Measurements from ENCODE around the gene CDH4. TPM values are rescaled to one million over a fixed set of nuclear protein-coding genes. Genes with fewer than 3 reads are reported as not detected.

Gene CDH4
- total and polyA plus RNA-seq, 5 donors from 2014 or later = 0.07 to 0.69 (median 0.49) TPM; not detected in 1

DNA sequence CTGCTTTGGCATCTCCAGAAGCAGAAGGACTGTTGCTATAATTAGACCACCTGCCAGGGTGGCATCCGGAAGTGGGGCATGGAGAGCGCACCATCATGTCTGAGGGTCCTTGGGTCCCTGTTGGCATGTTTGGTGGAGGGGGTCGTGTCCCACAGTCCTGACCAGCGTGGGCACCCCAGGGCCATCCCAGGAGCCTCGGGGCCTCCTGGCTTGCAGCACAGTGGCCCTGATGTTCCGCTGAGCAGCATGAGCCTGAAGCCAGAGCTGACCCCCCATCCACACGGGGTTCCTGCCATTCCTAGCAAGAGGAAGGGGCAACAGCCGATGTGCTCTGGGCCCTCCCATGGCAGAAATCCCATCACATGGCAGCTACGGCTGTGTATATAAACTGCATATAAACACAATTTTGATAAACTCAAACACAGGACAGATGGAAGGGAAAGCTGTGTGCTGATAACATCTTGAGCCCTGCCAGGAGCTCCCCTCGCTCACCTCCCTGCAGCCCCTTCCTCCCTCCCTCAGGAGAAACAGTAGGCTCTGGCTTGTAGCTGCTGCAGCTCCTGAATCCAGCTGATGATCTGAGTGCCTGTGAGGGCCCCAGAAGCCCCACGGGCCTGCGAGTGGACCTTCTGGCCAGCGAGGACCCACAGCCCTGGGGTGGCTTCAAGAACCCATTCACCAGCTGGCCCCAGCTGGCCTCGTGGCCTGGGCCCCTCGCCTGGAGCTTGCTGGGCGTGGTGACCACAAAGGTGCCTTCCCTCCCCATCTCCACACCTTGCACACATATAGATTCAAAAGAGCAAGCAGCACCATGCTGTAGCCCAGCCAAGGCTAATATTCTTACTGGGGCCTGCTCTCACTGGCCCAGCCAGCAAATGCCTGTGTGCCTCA is 321.6 kb downstream of the CDH4 start:
- Histone ChIP-seq H3K4me3 (ENCODE audit: low read depth, low read length) (no peak overlapping the region), H3K9me3 (ENCODE audit: control insufficient read depth in 2 of 2, low read length in 2 of 2) (no peaks in the 10 kb centered on the region), H3K36me3 (ENCODE audit: control insufficient read depth, insufficient read depth, low read length) (no peaks in the 10 kb centered on the region), H3K27me3 (ENCODE audit: control insufficient read depth, insufficient read depth, low read length) (no peaks in the 10 kb centered on the region), H3K4me1 (ENCODE audit: control insufficient read depth, insufficient read depth, low read length, poor library complexity, severe bottlenecking) (no peaks in the 10 kb centered on the region), H3K27ac (ENCODE audit: insufficient read depth, low read length, poor library complexity, severe bottlenecking) (no peak overlapping the region)
- Mint-ChIP-seq H3K27me3 (peaks cover 5% of the 10 kb centered on the region), H3K4me3 (no peak overlapping the region), H3K4me1 (no peaks in the 10 kb centered on the region), H3K9me3 (peaks cover 0 to 4% (median 0%) of the 10 kb centered on the region in 7 donors), H3K27ac (no peak overlapping the region), H3K36me3 (no peaks in the 10 kb centered on the region)
- DNase-seq (no peak), ATAC-seq (ENCODE audit: low read depth in 2 of 2) (no peak)

- ATAC-seq (ENCODE audit: low read depth in 2 of 2) (no peak), DNase-seq (no peak)
- Histone ChIP-seq H3K4me3 (ENCODE audit: low read depth, low read length) (no peak overlapping the region), H3K4me1 (ENCODE audit: control insufficient read depth, insufficient read depth, low read length, poor library complexity, severe bottlenecking) (no peaks in the 10 kb centered on the region), H3K9me3 (ENCODE audit: control insufficient read depth in 2 of 2, low read length in 2 of 2) (no peaks in the 10 kb centered on the region), H3K27ac (ENCODE audit: insufficient read depth, low read length, poor library complexity, severe bottlenecking) (no peak overlapping the region), H3K27me3 (ENCODE audit: control insufficient read depth, insufficient read depth, low read length) (no peaks in the 10 kb centered on the region), H3K36me3 (ENCODE audit: control insufficient read depth, insufficient read depth, low read length) (no peaks in the 10 kb centered on the region)
- Mint-ChIP-seq H3K27ac (no peak overlapping the region), H3K4me3 (no peak overlapping the region), H3K9me3 (peaks cover 0 to 2% (median 0%) of the 10 kb centered on the region in 7 donors), H3K36me3 (no peaks in the 10 kb centered on the region), H3K4me1 (no peaks in the 10 kb centered on the region), H3K27me3 (peaks cover 5% of the 10 kb centered on the region)
These were observed 323.3 kb downstream of the CDH4 start for GRCh38 chr20:61575151-61575937.

DNA sequence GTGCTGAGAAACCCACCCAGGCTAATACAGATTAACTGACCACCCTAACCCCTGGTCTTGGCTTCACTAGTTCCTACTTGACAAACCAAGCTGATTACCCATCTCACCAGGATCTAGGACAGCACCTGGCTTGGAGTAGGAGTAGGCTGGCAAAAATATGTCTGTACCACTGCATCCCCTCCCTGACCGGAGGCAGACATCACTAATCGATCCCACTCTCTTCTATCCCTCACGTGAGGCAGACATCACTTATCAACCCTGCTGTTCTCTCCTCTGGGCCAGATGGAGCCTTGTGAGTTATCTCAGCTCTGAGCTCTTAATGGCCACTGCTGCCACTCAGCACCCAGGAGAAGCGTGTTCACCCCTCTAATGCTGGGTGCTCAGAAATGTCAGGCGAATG is 324.3 kb downstream of the CDH4 start:
- Mint-ChIP-seq H3K4me1 (no peaks in the 10 kb centered on the region), H3K27ac (no peak overlapping the region), H3K27me3 (peaks cover 5% of the 10 kb centered on the region), H3K9me3 (peaks cover 0 to 2% (median 0%) of the 10 kb centered on the region in 7 donors), H3K4me3 (no peak overlapping the region), H3K36me3 (no peaks in the 10 kb centered on the region)
- H3K4me3 ChIP-seq (ENCODE audit: low read depth, low read length) = no peak overlapping the region
- H3K27ac ChIP-seq (ENCODE audit: insufficient read depth, low read length, poor library complexity, severe bottlenecking) = no peak overlapping the region
- no peak for DNase-seq
- H3K9me3 ChIP-seq (ENCODE audit: control insufficient read depth in 2 of 2, low read length in 2 of 2) = no peaks in the 10 kb centered on the region
- no peaks in the 10 kb centered on the region for H3K27me3 ChIP-seq (ENCODE audit: control insufficient read depth, insufficient read depth, low read length)
- H3K4me1 ChIP-seq (ENCODE audit: control insufficient read depth, insufficient read depth, low read length, poor library complexity, severe bottlenecking) = no peaks in the 10 kb centered on the region
- no peak for ATAC-seq (ENCODE audit: low read depth in 2 of 2)
- H3K36me3 ChIP-seq (ENCODE audit: control insufficient read depth, insufficient read depth, low read length) = no peaks in the 10 kb centered on the region

GRCh38 chr20:61577065-61577464 is 325.0 kb downstream of the CDH4 start:
- no peak overlapping the region for H3K27ac ChIP-seq (ENCODE audit: insufficient read depth, low read length, poor library complexity, severe bottlenecking)
- no peaks in the 10 kb centered on the region for H3K27me3 ChIP-seq (ENCODE audit: control insufficient read depth, insufficient read depth, low read length)
- Mint-ChIP-seq H3K4me3 (no peak overlapping the region), H3K9me3 (peaks cover 0 to 2% (median 0%) of the 10 kb centered on the region in 7 donors), H3K4me1 (no peaks in the 10 kb centered on the region), H3K27ac (no peak overlapping the region), H3K27me3 (peaks cover 5% of the 10 kb centered on the region), H3K36me3 (no peaks in the 10 kb centered on the region)
- ATAC-seq (ENCODE audit: low read depth in 2 of 2) (no peak), DNase-seq (no peak)
- H3K9me3 ChIP-seq (ENCODE audit: control insufficient read depth in 2 of 2, low read length in 2 of 2) = no peaks in the 10 kb centered on the region
- no peaks in the 10 kb centered on the region for H3K4me1 ChIP-seq (ENCODE audit: control insufficient read depth, insufficient read depth, low read length, poor library complexity, severe bottlenecking)
- no peaks in the 10 kb centered on the region for H3K36me3 ChIP-seq (ENCODE audit: control insufficient read depth, insufficient read depth, low read length)
- H3K4me3 ChIP-seq (ENCODE audit: low read depth, low read length) = no peak overlapping the region

GRCh38 chr20:61579908-61580307 is 327.8 kb downstream of the CDH4 start:
- Histone ChIP-seq H3K4me3 (ENCODE audit: low read depth, low read length) (no peak overlapping the region), H3K27me3 (ENCODE audit: control insufficient read depth, insufficient read depth, low read length) (no peaks in the 10 kb centered on the region), H3K27ac (ENCODE audit: insufficient read depth, low read length, poor library complexity, severe bottlenecking) (no peak overlapping the region), H3K36me3 (ENCODE audit: control insufficient read depth, insufficient read depth, low read length) (no peaks in the 10 kb centered on the region), H3K9me3 (ENCODE audit: control insufficient read depth in 2 of 2, low read length in 2 of 2) (no peaks in the 10 kb centered on the region), H3K4me1 (ENCODE audit: control insufficient read depth, insufficient read depth, low read length, poor library complexity, severe bottlenecking) (no peaks in the 10 kb centered on the region)
- DNase-seq (no peak), ATAC-seq (ENCODE audit: low read depth in 2 of 2) (no peak)
- Mint-ChIP-seq H3K36me3 (no peaks in the 10 kb centered on the region), H3K4me1 (no peaks in the 10 kb centered on the region), H3K9me3 (peaks cover 0 to 3% (median 0%) of the 10 kb centered on the region in 7 donors), H3K27ac (no peak overlapping the region), H3K4me3 (no peak overlapping the region), H3K27me3 (peaks cover 5% of the 10 kb centered on the region)

GRCh38 chr20:61580958-61581824 is 329.1 kb downstream of the CDH4 start:
- ATAC-seq (ENCODE audit: low read depth in 2 of 2) (no peak), DNase-seq (no peak)
- Mint-ChIP-seq H3K27me3 (no peaks in the 10 kb centered on the region), H3K27ac (no peak overlapping the region), H3K4me3 (no peak overlapping the region), H3K36me3 (no peaks in the 10 kb centered on the region), H3K9me3 (peaks cover 0 to 3% (median 0%) of the 10 kb centered on the region in 7 donors), H3K4me1 (no peaks in the 10 kb centered on the region)
- H3K9me3 ChIP-seq (ENCODE audit: control insufficient read depth in 2 of 2, low read length in 2 of 2) = no peaks in the 10 kb centered on the region
- no peak overlapping the region for H3K4me3 ChIP-seq (ENCODE audit: low read depth, low read length)
- H3K4me1 ChIP-seq (ENCODE audit: control insufficient read depth, insufficient read depth, low read length, poor library complexity, severe bottlenecking) = no peaks in the 10 kb centered on the region
- no peak overlapping the region for H3K27ac ChIP-seq (ENCODE audit: insufficient read depth, low read length, poor library complexity, severe bottlenecking)
- no peaks in the 10 kb centered on the region for H3K27me3 ChIP-seq (ENCODE audit: control insufficient read depth, insufficient read depth, low read length)
- no peaks in the 10 kb centered on the region for H3K36me3 ChIP-seq (ENCODE audit: control insufficient read depth, insufficient read depth, low read length)

- Mint-ChIP-seq H3K9me3 (peaks cover 0 to 3% (median 0%) of the 10 kb centered on the region in 7 donors), H3K27me3 (no peaks in the 10 kb centered on the region), H3K4me1 (no peaks in the 10 kb centered on the region), H3K27ac (no peak overlapping the region), H3K36me3 (no peaks in the 10 kb centered on the region), H3K4me3 (no peak overlapping the region)
- Histone ChIP-seq H3K9me3 (ENCODE audit: control insufficient read depth in 2 of 2, low read length in 2 of 2) (no peaks in the 10 kb centered on the region), H3K4me1 (ENCODE audit: control insufficient read depth, insufficient read depth, low read length, poor library complexity, severe bottlenecking) (no peaks in the 10 kb centered on the region), H3K36me3 (ENCODE audit: control insufficient read depth, insufficient read depth, low read length) (no peaks in the 10 kb centered on the region), H3K27me3 (ENCODE audit: control insufficient read depth, insufficient read depth, low read length) (no peaks in the 10 kb centered on the region), H3K4me3 (ENCODE audit: low read depth, low read length) (no peak overlapping the region), H3K27ac (ENCODE audit: insufficient read depth, low read length, poor library complexity, severe bottlenecking) (no peak overlapping the region)
- no peak for ATAC-seq (ENCODE audit: low read depth in 2 of 2)
- no peak for DNase-seq
These were observed 329.7 kb downstream of the CDH4 start for GRCh38 chr20:61581825-61582188.

Data from CD4-positive, CD25-positive, alpha-beta regulatory T cell (primary cell).